T-helper 1 cell (primary cell): ENCODE measurements around the gene SYMPK.

Source experiments
- DNase-seq, 5 donors: peaks; one replicate each; pipeline ENCODE4 v3.0.0-alpha.2; 2012 to 2020

Gene SYMPK

GRCh38 chr19:45780448-45781213, 82.3 kb downstream of the SYMPK start:
- no peak for DNase-seq

GRCh38 chr19:45780146-45780447, 82.8 kb downstream of the SYMPK start:
- DNase-seq = no peak

- DNase-seq = peak; percentile 64 to 92 (median 77)
Observed at GRCh38 chr19:45779231-45780145, 83.5 kb downstream of the SYMPK start.

GRCh38 chr19:45778010-45778661, 84.8 kb downstream of the SYMPK start:
- no peak for DNase-seq

GRCh38 chr19:45777395-45777961, 85.5 kb downstream of the SYMPK start:
- no peak for DNase-seq

GRCh38 chr19:45774765-45775164, 88.2 kb downstream of the SYMPK start:
- no peak for DNase-seq

- no peak for DNase-seq
Observed at GRCh38 chr19:45773384-45773783, 89.6 kb downstream of the SYMPK start.

- no peak for DNase-seq
Observed at GRCh38 chr19:45772912-45773311, 90.0 kb downstream of the SYMPK start.

- no peak for DNase-seq
Observed at GRCh38 chr19:45772130-45772840, 90.7 kb downstream of the SYMPK start.

- DNase-seq = no peak
Observed at GRCh38 chr19:45771311-45771933, 91.5 kb downstream of the SYMPK start.

- peak; percentile 81 to 96 (median 88) for DNase-seq
Observed at GRCh38 chr19:45770192-45771101, 92.5 kb downstream of the SYMPK start.

- DNase-seq = peak; percentile 38 to 75 (median 54)
Observed at GRCh38 chr19:45769821-45770191, 93.1 kb downstream of the SYMPK start.

GRCh38 chr19:45768984-45769782, 93.8 kb downstream of the SYMPK start, which contains the start of gene SIX5:
TSS of gene SIX5 (minus strand) at chr19:45769252. CDS start at chr19:45768844, 408 bp downstream.
- peak; percentile 89 to 99 (median 91) for DNase-seq

GRCh38 chr19:45768655-45768983, 94.3 kb downstream of the SYMPK start:
- peak in 2 of 5 donors; percentile 28 to 33 for DNase-seq

GRCh38 chr19:45767881-45768654, 94.9 kb downstream of the SYMPK start:
- peak in 1 of 5 donors; percentile 34 for DNase-seq

GRCh38 chr19:45767410-45767880, 95.5 kb downstream of the SYMPK start:
- DNase-seq = no peak

GRCh38 chr19:45766869-45767346, 96.0 kb downstream of the SYMPK start:
- no peak for DNase-seq

GRCh38 chr19:45766296-45766868, 96.6 kb downstream of the SYMPK start:
- no peak for DNase-seq
